Activated CD8-positive, alpha-beta memory T cell treated with anti-CD3 and anti-CD28 coated beads, Interleukin-2, amount 50 U/mL, for 24 hours (primary cell): ENCODE results near the gene DNASE1.
"Not testable (repeated sequence)": the region's sequence is repeated elsewhere in the genome, so short reads cannot be mapped to it uniquely, and the experiment has no call there.

ENCODE experiments used
- DNase-seq: peaks from one replicate; pipeline ENCODE4 v3.0.0-alpha.2; 2020; ENCODE audit errors: extremely low read depth

Gene DNASE1

GRCh38 chr16:3641801-3642396, 12.6 kb upstream of the DNASE1 start:
- no peak for DNase-seq

GRCh38 chr16:3642397-3643094, 11.9 kb upstream of the DNASE1 start:
- no peak for DNase-seq

- no peak for DNase-seq
Measured at GRCh38 chr16:3643095-3643730, 11.3 kb upstream of the DNASE1 start.

- DNase-seq: no peak
Measured at GRCh38 chr16:3645108-3645503, 9.4 kb upstream of the DNASE1 start.

GRCh38 chr16:3645504-3646347, 8.8 kb upstream of the DNASE1 start:
- no peak for DNase-seq

GRCh38 chr16:3646348-3646920, 8.1 kb upstream of the DNASE1 start:
- DNase-seq: no peak

- no peak for DNase-seq
Measured at GRCh38 chr16:3650631-3651265, 3.7 kb upstream of the DNASE1 start.

GRCh38 chr16:3651461-3652372, 2.8 kb upstream of the DNASE1 start:
- no peak for DNase-seq

- DNase-seq: no peak
Measured at GRCh38 chr16:3652373-3653195, 1.9 kb upstream of the DNASE1 start.

GRCh38 chr16:3655030-3655395, 522 bp downstream of the DNASE1 start:
- no peak for DNase-seq

GRCh38 chr16:3655396-3656159, 1.1 kb downstream of the DNASE1 start:
- DNase-seq: no peak

- not testable (repeated sequence) for DNase-seq
Measured at GRCh38 chr16:3656160-3656490, 1.6 kb downstream of the DNASE1 start.

GRCh38 chr16:3656491-3657468, 2.3 kb downstream of the DNASE1 start:
- DNase-seq: no peak

- DNase-seq: no peak
Measured at GRCh38 chr16:3659251-3659650, 4.8 kb downstream of the DNASE1 start.

GRCh38 chr16:3661311-3661710, 6.8 kb downstream of the DNASE1 start:
- DNase-seq: no peak

GRCh38 chr16:3661922-3662321, 7.4 kb downstream of the DNASE1 start:
- DNase-seq: no peak

- no peak for DNase-seq
Measured at GRCh38 chr16:3662601-3663000, 8.1 kb downstream of the DNASE1 start.
